ENCODE results near the gene ATP11B.

Gene ATP11B

DNA sequence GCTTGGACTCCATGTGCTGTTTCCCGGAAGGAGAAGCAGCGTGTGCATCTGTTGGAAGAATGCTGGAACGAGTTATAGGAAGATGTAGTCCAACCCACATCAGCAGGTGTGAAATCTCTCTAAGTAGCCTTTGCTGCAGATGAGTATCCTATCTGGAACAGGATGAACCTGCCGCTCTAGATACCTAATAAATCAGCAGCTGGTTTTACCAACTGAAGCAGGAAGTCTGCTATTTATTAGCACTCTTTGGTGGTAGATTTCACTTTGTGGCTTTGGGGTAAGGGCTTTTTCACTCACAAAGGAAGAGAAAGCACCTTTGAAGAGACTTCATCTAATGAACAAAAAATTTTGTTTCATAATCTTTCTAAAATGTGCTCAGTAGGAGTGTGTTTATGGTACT lies 120.6 kb downstream of the ATP11B start:
- no peak for DNase-seq

- DNase-seq, result no peak
Observed at GRCh38 chr3:182914341-182914740, 121.0 kb downstream of the ATP11B start.

- no peak for DNase-seq
Observed at GRCh38 chr3:182917134-182917533, 123.8 kb downstream of the ATP11B start.

- no peak for DNase-seq
Observed at GRCh38 chr3:182919866-182920357, 126.6 kb downstream of the ATP11B start.

DNA sequence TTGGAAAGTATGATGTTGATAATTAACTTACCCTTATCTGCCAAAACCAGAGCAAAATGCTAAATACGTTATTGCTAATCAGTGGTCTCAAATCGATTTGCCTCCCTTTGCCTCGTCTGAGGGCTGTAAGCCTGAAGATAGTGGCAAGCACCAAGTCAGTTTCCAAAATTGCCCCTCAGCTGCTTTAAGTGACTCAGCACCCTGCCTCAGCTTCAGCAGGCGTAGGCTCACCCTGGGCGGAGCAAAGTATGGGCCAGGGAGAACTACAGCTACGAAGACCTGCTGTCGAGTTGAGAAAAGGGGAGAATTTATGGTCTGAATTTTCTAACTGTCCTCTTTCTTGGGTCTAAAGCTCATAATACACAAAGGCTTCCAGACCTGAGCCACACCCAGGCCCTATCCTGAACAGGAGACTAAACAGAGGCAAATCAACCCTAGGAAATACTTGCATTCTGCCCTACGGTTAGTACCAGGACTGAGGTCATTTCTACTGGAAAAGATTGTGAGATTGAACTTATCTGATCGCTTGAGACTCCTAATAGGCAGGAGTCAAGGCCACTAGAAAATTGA lies 127.3 kb downstream of the ATP11B start:
- no peak for DNase-seq

DNA sequence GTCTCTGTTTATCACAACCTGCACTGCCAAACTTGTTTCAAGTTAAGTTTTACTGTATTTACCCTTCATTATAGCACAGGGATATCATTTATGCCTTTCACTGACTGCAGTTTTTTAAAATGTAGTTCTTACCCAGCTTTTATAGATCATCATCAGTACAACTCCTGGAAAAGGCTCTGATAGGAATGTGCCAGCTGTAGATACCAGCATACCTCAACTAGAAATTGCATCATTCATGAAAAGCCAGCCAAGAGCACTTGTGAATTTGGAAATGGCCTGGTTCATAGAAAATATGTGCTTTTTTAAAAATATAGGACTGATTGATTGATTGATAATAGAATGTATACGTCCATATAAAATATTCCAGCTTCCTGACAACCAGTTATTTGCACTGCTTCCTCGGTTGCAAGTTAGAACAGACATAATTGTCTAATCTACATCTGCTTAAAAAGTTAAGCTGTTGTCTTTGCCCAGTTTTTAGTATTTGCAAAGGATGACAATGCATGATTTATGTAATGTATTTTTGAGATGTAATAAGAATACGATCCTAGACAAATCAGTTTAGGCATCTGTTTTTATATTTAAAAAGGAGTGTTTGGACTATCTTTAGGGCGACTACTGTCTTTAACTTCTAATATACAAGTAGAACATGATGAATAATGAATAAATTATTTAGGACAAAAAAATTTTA lies 128.5 kb downstream of the ATP11B start:
- DNase-seq, result no peak

DNA sequence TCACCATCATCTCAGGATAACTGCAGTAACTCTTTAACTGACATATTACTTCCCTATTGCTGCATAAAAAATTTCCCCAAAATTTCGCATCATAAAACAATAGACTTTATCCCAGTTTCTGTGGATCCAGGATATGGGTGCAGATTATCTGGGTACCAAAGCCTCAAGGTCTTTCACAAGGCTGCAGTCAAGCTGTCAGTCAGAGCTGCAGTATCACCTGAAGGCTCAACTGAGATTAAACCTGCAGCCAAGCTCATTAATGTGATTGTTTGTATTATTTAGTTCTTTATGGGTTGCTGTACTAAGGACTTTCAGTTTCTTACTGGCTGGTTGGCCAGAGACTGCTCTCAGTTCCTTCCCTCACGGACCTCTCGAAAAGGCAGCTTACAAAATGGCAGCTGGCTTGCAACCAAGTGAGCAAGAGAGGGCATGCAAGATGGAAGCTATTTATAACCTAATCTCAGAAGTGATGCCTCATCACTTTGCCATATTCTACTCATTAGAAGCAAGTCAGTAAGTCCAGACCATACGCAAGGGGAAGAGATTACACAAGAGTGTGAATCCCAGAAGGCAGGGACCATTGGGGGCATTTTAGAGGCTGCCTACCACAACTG lies 132.1 kb downstream of the ATP11B start:
- no peak for DNase-seq

DNA sequence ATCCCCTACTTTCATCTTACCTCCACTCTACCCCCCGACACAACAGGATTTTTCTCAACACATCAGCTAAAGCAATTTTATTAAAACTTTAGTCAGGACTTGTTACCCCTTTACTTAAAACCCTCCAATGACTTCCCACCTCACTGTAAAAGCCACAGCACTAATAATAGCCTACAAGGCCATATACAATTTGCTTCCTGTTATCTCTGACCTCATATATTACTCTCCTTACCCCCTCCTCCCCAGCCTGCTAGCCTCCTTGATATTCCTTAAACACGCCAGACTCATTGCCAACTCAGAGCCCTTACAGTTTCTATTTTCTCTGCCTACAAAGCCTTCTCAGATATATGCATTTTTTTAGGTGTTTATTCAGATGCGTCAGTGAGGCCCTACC lies 132.6 kb downstream of the ATP11B start:
- no peak for DNase-seq

DNA sequence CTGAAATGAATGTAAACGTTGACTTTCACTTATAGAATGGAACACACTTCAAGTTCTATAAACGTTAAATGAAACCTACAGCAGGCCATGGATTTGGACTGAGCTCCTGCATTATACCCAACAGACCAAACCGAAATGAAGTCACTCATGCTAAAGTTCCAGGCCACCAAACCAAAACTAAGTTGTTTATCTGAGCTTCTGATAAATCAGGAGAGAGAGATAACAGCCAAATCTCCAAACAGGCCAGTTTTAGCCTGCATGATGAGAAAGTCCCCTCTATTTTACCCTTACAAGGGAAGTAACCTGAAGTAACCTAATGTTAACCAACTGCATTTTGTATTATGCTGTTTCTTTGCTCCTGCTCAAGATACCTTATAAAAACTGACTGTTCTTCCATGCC lies 142.5 kb downstream of the ATP11B start:
- DNase-seq, result no peak

GRCh38 chr3:182936239-182936917 lies 143.1 kb downstream of the ATP11B start:
- no peak for DNase-seq

DNA sequence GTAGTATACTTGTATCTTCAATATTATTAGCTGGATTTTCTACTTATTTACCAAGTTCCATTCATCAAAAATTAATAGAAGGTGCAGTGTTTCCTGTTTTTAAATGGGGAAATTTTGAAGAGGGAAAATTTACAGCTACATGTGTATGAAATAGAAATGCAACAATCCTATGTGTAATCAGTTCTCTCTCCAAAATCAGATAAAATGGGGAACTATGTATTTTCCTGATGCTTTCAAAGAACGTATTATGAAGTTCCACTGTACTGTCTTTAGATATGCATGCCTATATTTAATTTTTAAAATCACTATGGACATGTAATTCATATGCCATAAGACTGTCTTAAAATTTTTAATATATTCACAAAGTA lies 143.6 kb downstream of the ATP11B start:
- no peak for DNase-seq

- DNase-seq, result no peak
Observed at GRCh38 chr3:182937293-182938051, 144.2 kb downstream of the ATP11B start.

DNA sequence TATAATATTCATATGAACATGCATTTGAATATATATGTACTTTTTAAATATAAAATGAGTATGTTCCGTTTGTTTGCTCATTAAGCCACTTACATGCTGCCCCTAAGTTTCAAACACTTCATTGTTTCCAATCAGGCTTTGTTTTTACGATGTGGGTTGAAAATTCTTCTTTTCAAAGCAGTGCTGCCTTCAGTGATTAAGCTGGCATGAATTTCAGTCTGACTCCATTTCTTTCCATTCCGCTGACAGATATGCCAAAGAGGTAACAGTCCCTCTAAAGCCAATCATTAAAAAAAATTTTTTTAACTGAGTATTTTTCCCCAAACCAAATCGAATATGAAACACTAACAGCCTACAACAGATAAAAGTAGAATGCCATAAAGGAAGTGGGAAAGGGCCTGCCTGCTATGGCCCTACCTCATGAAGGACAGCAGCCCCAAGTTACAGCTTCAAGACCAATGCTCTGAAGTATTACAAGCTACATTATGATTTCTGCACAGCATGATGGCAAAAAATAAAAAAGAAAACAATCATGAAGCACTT lies 147.0 kb downstream of the ATP11B start:
- DNase-seq, result no peak

GRCh38 chr3:182941719-182942118 lies 148.4 kb downstream of the ATP11B start:
- DNase-seq, result no peak

DNA sequence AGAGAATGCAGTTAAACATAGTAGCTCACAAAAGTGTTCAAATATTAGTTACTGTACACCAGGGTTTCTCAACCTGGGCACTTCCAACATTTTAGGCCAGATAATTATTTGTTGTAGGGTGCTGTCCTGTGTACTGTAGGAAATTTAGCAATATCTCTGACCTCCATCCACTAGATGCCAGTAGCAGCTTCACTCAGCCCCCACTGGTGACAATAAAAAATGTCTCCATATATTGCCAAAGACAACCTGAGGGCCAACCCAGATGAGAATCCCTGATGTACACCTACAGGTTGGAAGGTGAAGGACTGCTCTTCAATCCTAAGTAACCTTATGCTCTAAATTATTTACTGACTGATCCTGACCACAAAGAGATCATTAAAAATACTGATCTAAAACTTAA lies 154.6 kb downstream of the ATP11B start:
- peak in 1 of 2 experiments; percentile 10 for DNase-seq

DNA sequence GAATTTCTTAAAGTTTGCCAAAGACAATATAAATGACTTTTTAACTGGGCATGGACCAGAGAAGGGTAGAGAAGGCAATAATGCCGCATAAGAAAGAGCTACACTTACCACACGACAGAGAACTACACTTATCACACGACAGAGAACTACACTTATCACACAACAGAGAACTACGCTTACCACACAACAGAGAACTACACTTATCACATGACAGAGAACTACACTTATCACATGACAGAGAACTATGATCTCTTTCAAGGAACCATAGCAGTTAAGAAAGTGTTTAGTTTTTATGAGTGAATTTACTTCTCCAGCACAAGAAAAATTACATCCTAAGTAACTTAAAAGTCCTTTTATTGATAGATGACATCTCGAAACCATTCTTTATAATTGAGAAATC lies 155.0 kb downstream of the ATP11B start:
- no peak for DNase-seq

GRCh38 chr3:182949688-182950087 lies 156.4 kb downstream of the ATP11B start:
- no peak for DNase-seq

DNA sequence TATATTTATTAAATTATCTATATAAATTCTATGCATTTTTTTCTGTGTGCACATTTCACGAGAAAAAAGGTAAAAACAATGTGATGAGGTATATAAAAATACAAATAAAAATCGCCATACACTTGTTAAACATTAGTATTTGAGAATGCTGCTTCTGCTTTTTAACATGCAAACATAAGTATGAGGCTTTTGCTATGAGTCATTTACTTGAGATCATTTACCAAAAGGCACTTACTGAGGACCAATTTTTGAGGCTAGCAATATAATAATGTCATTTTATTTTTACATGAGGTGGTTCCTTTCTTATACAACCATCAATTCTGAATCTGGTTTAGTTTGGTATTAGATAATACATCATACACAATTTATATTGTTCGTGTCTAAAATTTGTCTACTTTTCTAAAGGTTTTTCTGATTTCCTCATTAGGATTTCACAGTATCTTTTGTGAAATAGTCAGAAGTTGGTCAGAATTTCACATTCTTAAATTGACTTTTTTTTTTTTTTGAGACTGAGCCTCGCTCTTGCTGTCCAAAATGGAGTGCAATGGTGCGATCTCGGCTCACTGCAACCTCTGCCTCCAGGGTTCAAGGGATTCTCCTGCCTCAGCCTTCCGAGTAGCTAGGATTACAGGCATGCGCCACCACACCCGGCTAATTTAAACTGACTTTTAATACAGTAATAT lies 161.4 kb downstream of the ATP11B start:
- no peak for DNase-seq

DNA sequence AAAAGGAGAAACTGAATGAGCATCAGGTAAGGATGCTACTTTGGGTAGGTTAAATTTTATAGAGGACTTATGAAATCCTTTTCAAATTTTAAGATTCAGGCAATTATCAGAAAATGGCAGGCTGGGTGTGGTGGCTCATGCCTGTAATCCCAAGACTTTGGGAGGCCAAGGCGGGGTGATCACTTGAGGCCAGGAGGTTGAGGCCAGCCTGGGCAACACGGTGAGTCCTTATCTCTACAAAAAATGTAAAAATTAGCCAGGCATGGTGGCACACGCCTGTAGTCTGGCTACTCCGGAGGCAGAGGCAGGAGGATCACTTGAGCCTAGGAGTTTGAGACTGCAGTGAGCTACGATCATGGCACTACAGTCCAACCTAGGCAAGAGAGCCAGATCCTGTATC lies 163.9 kb downstream of the ATP11B start:
- DNase-seq, result no peak

DNA sequence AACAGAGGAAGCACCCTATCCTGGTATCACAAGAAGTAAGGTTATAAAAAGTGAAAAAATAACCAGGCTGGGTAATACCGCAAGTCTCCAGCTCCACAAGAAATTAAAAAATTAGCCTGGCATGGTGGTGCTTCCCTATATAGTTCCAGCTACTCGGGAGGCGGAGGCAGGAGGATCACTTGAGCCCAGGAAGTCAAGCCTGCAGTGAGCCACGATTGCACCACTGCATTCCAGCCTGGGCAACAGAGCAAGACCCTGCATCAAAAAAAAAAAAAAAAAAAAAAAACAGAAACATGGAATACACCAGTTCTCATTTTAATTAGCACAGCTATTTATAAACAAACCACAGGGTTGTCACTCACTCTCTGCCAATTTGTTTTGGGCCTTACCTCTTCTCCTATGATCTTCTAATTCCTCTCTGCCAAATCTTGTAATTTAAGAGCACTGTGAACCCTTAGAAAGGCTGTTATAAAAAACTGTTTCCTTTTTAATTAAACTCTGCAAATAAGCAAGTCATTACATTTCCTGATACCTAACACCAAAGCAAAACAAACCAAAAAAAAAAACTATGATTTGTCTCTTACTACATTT lies 164.5 kb downstream of the ATP11B start:
- no peak for DNase-seq

DNA sequence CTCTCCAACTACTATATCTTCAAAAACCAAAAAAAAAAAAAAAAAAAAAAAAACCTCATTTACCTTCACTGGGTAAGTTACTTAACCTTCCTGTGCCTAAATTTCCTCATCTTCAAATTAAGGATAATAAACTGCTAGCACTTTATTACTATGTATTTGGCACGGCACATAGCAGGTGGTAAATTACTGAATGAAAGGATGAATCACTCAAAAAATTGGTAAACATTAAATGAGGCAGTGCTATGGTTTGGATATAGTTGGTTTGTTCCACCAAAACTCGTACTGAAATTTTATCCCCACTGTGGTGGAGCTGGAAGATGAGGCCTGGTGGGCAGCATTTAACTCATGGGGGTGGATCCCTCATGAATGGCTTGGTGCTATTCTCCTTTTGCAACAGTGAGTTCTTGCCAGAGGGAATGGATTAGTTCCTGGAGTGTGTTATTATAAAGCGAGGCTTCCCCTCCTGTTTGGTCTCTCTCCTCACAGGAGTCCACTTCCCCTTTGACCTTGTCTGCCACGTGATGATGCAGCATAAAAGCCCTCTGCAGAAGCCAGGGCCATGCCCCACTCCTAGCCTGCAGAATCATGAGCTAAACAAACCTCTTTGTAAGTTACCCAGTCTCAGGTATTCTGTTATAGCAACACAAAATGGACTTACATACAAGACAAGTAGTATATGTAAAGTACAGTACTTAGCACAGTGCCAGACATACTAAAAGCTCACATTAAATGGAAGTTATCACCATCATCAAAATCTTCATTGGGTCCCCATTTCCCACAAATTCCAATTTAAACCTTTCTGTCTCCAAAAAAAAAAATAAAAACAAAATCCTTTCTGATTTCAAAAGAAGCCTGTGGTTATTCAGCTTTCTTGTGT lies 166.4 kb downstream of the ATP11B start:
- DNase-seq, result no peak
